ENCODE data around the gene NRN1. TPM values are rescaled to one million over a fixed set of nuclear protein-coding genes. Genes with fewer than 3 reads are reported as not detected.
A peak's percentile ranks its signal among the peaks of the same experiment; 100 is the strongest.

Gene NRN1
- total RNA-seq, 1 donor from 2014 or later: 9.8 TPM

DNA sequence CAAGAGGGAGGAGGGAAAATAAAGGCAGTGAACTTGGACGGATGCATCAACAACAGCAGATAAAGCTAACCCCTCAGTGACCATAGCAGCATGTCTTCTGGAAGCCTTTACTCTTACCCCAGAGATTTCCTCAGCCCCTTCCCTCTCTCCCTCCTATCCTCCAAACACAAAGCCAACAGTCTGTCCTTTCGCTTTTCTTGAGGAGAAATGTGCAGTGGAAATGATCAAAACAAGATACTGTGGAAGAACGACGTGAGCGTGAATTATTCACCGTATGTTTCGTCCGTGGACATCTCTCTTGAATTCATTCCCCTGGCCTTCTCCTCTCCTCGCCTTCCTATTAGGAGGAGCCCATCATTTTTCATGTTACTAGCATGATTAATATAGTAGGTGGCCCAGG, 8.5 kb downstream of the NRN1 start:
- DNase-seq (ENCODE audit: extremely low spot score in 2 of 2): no peak
- no peak overlapping the region for H3K4me3 ChIP-seq
- no peaks in the 10 kb centered on the region for H3K9me3 ChIP-seq
- H3K4me1 ChIP-seq: peaks cover 60% of the 10 kb centered on the region
- intact Hi-C loops (cut with DNase I): no loop called here
- H3K36me3 ChIP-seq: no peaks in the 10 kb centered on the region
- TF ChIP-seq, protein P1, sequence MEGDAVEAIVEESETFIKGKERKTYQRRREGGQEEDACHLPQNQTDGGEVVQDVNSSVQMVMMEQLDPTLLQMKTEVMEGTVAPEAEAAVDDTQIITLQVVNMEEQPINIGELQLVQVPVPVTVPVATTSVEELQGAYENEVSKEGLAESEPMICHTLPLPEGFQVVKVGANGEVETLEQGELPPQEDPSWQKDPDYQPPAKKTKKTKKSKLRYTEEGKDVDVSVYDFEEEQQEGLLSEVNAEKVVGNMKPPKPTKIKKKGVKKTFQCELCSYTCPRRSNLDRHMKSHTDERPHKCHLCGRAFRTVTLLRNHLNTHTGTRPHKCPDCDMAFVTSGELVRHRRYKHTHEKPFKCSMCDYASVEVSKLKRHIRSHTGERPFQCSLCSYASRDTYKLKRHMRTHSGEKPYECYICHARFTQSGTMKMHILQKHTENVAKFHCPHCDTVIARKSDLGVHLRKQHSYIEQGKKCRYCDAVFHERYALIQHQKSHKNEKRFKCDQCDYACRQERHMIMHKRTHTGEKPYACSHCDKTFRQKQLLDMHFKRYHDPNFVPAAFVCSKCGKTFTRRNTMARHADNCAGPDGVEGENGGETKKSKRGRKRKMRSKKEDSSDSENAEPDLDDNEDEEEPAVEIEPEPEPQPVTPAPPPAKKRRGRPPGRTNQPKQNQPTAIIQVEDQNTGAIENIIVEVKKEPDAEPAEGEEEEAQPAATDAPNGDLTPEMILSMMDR (IDR thresholded peaks at IDR 0.05): no peak
- TF ChIP-seq POLR2AphosphoS5 (IDR thresholded peaks at IDR 0.05; ENCODE audit: insufficient read depth in 1 of 2, low read depth in 1 of 2) (no peak), POLR2A (IDR thresholded peaks at IDR 0.05) (no peak)
- H3K27me3 ChIP-seq: peaks cover 22% of the 10 kb centered on the region
- no peak overlapping the region for H3K27ac ChIP-seq

DNA sequence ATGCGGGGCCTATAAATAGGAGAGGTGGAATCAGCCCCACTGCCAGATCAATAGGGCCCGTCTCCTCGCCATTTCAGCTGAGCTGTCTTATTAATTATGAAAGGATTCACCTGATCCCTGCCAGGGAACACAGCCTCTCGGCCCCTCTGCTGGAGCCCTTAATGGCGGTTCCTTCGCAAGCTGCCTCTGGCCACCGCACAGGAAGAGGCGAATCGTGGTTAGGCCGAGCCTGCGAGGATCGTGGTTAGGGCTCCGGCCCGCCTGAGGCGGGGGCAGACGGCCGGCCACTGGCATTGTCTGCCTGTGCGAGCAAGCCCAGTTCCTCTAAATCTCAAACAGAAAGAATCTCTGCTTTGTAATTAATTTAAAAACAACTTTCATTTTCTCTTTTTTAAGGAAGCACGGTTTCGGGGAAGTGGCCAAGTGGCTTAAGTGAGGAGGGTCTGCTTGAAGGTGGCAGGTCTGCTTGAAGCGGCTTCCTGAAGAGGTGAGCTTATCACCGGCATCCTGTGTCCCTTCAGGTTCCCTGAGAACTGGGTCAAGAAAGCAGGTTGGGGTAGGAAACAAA, 9.2 kb downstream of the NRN1 start:
- intact Hi-C loops (cut with DNase I): no loop called here
- DNase-seq (ENCODE audit: extremely low spot score in 2 of 2): no peak

DNA sequence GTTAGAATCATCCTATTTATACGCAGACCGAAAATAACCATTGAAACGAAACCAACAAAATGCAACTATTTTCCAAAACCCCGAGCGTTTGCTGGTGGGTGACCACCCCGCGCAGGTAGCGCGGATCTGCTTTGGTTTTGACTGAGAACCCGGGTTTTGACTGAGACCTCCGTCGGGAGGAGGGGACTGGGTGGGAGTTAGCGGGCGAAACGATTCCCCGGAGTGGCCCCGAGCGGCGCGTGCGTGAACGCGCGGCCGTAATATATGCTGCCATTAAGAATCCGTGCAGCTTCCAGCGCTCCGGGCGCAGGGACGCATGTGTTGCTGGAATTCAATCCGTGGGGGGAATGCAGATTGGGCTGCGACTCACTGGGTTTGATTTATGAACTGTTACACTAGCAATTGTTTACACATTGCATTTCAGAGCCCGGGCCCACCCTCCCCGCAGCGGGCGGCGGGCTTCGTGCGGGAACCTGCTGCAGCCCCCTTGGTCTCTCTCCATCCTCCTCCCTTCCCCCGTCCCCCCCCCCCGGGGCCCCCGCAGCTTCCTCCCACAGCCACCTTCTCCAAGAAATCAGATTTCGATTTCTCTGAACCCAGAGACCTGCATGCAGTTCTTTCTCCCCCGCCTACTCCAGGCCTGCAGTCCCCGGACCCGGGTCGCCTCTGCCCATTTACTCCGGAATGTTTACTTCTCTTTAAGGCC, 9.9 kb downstream of the NRN1 start:
- TF ChIP-seq POLR2A (IDR thresholded peaks at IDR 0.05): no peak
- TF ChIP-seq, protein P1 (IDR thresholded peaks at IDR 0.05): no peak
- TF ChIP-seq POLR2AphosphoS5 (IDR thresholded peaks at IDR 0.05; ENCODE audit: insufficient read depth in 1 of 2, low read depth in 1 of 2): no peak
- Histone ChIP-seq H3K27me3 (peaks cover 18% of the 10 kb centered on the region), H3K27ac (peak overlapping the region; percentile 53), H3K9me3 (no peaks in the 10 kb centered on the region), H3K4me1 (peaks cover 46% of the 10 kb centered on the region), H3K36me3 (no peaks in the 10 kb centered on the region), H3K4me3 (peak overlapping the region; percentile 45 to 49)
- intact Hi-C loops (cut with DNase I): no loop called here
- no peak for DNase-seq (ENCODE audit: extremely low spot score in 2 of 2)

More for the DNA sequence above, 9.2 kb downstream of the NRN1 start:
- Histone ChIP-seq H3K4me1 (peaks cover 52% of the 10 kb centered on the region), H3K27me3 (peaks cover 18% of the 10 kb centered on the region), H3K36me3 (no peaks in the 10 kb centered on the region), H3K4me3 (peak overlapping the region; percentile 45 to 49), H3K9me3 (no peaks in the 10 kb centered on the region), H3K27ac (peak overlapping the region; percentile 53)
- TF ChIP-seq, protein P1 (IDR thresholded peaks at IDR 0.05): no peak
- TF ChIP-seq POLR2AphosphoS5 (IDR thresholded peaks at IDR 0.05; ENCODE audit: insufficient read depth in 1 of 2, low read depth in 1 of 2) (peak in 1 of 2 donors; percentile 20), POLR2A (IDR thresholded peaks at IDR 0.05) (no peak)

DNA sequence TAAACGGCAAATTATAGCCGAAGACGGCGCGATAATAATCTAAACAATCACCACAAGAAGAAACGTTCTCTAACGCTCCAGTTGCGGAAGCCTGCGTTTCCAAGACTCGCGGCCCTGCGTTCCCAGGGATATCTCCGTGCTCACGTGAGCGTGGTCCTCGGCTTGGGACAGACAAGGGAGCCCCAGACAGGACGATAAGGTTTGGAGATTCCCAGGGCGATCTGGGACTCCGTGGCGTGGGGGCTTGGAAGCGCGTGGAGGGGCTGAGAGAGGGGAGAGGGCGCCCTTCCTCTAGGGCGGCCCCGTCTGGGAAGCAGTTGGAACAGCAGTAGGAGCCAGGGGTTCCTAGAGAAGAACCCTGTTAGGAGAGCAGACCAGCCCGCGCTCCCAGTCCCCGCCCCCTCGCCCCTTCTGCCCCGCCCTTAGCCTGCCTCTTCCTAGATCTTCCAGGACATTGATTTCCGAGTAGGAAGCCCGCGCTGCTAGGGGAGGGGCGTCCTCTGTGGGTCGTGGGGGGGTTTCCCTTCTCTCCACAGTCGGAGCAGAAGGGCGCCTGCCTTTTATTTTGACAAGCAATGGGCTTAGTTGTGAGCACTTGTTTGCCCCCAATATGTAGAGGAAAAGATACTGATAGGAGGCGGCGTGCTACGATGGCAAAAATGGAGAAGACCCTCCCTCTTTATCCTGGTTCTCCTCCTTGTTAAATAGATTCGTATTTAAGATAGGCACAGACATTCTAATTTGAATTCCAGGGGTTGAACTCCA, 10.6 kb downstream of the NRN1 start:
- H3K4me1 ChIP-seq: peaks cover 45% of the 10 kb centered on the region
- H3K27ac ChIP-seq: peak overlapping the region; percentile 53
- DNase-seq (ENCODE audit: extremely low spot score in 2 of 2): no peak
- TF ChIP-seq POLR2AphosphoS5 (IDR thresholded peaks at IDR 0.05; ENCODE audit: insufficient read depth in 1 of 2, low read depth in 1 of 2) (no peak), POLR2A (IDR thresholded peaks at IDR 0.05) (no peak)
- TF ChIP-seq, protein P1 (IDR thresholded peaks at IDR 0.05): no peak
- H3K4me3 ChIP-seq: peak overlapping the region; percentile 45 to 49
- peaks cover 18% of the 10 kb centered on the region for H3K27me3 ChIP-seq
- intact Hi-C loops (cut with DNase I): no loop called here
- H3K36me3 ChIP-seq: no peaks in the 10 kb centered on the region
- no peaks in the 10 kb centered on the region for H3K9me3 ChIP-seq

Data from vagina (tissue), 2 donors.